Measurements from ENCODE around the gene PADI1. TPM values are rescaled to one million over a fixed set of nuclear protein-coding genes. Genes with fewer than 3 reads are reported as not detected.

Gene PADI1
- total and polyA plus RNA-seq, 2 donors (not counting 1 experiment from before 2014, with no cell fraction given) = not detected

- Mint-ChIP-seq H3K4me1 (no peaks in the 10 kb centered on the region), H3K27ac (no peak overlapping the region), H3K9me3 (ENCODE audit: insufficient read depth) (peaks cover 2% of the 10 kb centered on the region), H3K4me3 (no peak overlapping the region), H3K27me3 (peaks cover 5% of the 10 kb centered on the region)
- ChIA-PET POLR2A (no interaction called here), CTCF (no interaction called here)
- Histone ChIP-seq H3K4me2 (replicated peaks; ENCODE audit: low read depth, low read length, poor library complexity, severe bottlenecking) (no peak overlapping the region), H4K20me1 (ENCODE audit: control insufficient read depth, insufficient read depth, low read length, poor library complexity, severe bottlenecking) (no peaks in the 10 kb centered on the region), H3K27me3 (replicated peaks in 1 of 4; ENCODE audit: control extremely low read depth in 1 of 4, control insufficient read depth in 3 of 4, insufficient read depth in 4 of 4, low read length in 3 of 4) (no peaks in the 10 kb centered on the region), H3K4me3 (ENCODE audit: control extremely low read depth in 1 of 5, extremely low read depth in 1 of 5, insufficient read depth in 1 of 5, low read depth in 2 of 5, low read length in 4 of 5) (no peak overlapping the region), H3K9ac (ENCODE audit: low read length) (no peak overlapping the region), H2AFZ (ENCODE audit: insufficient read depth, low read depth, low read length, poor library complexity, severe bottlenecking) (no peak overlapping the region), H3K27ac (ENCODE audit: low read length in 2 of 2) (no peak overlapping the region), H3K9me3 (ENCODE audit: control extremely low read depth in 1 of 3, control insufficient read depth in 2 of 3, insufficient read depth in 1 of 3, low read length in 2 of 3) (no peaks in the 10 kb centered on the region), H3K4me1 (ENCODE audit: control insufficient read depth in 2 of 2, insufficient read depth in 2 of 2, low read length in 2 of 2) (no peaks in the 10 kb centered on the region), H3K36me3 (replicated peaks in 1 of 2; ENCODE audit: control extremely low read depth in 1 of 2, control insufficient read depth in 1 of 2, extremely low read depth in 1 of 2, insufficient read depth in 2 of 2, low read length in 1 of 2) (no peaks in the 10 kb centered on the region), H3K79me2 (ENCODE audit: control insufficient read depth, insufficient read depth, low read length) (no peaks in the 10 kb centered on the region)
- intact Hi-C loops (cut with micrococcal nuclease) = no loop called here
- no peak for TF ChIP-seq EZH2 (IDR thresholded peaks at IDR 0.05; ENCODE audit: borderline replicate concordance, insufficient read depth, low read depth, low read length, poor library complexity, severe bottlenecking)
- TF ChIP-seq CTCF (IDR thresholded peaks at IDR 0.05) = no peak
- ATAC-seq (ENCODE audit: low read depth) (no peak), DNase-seq (no peak)
- 73% methylated on average over 1 of the region's 1 CpG for WGBS (ENCODE audit: insufficient coverage)
These were observed 39.1 kb upstream of the PADI1 start for GRCh38 chr1:17165823-17166222.

GRCh38 chr1:17167041-17167785 is 37.7 kb upstream of the PADI1 start:
- Histone ChIP-seq H3K9ac (ENCODE audit: low read length) (no peak overlapping the region), H2AFZ (ENCODE audit: insufficient read depth, low read depth, low read length, poor library complexity, severe bottlenecking) (no peak overlapping the region), H3K4me1 (ENCODE audit: control insufficient read depth in 2 of 2, insufficient read depth in 2 of 2, low read length in 2 of 2) (no peaks in the 10 kb centered on the region), H3K4me3 (ENCODE audit: control extremely low read depth in 1 of 5, extremely low read depth in 1 of 5, insufficient read depth in 1 of 5, low read depth in 2 of 5, low read length in 4 of 5) (no peak overlapping the region), H3K36me3 (replicated peaks in 1 of 2; ENCODE audit: control extremely low read depth in 1 of 2, control insufficient read depth in 1 of 2, extremely low read depth in 1 of 2, insufficient read depth in 2 of 2, low read length in 1 of 2) (no peaks in the 10 kb centered on the region), H3K4me2 (replicated peaks; ENCODE audit: low read depth, low read length, poor library complexity, severe bottlenecking) (no peak overlapping the region), H3K79me2 (ENCODE audit: control insufficient read depth, insufficient read depth, low read length) (no peaks in the 10 kb centered on the region), H3K9me3 (ENCODE audit: control extremely low read depth in 1 of 3, control insufficient read depth in 2 of 3, insufficient read depth in 1 of 3, low read length in 2 of 3) (no peaks in the 10 kb centered on the region), H3K27me3 (replicated peaks in 1 of 4; ENCODE audit: control extremely low read depth in 1 of 4, control insufficient read depth in 3 of 4, insufficient read depth in 4 of 4, low read length in 3 of 4) (no peaks in the 10 kb centered on the region), H3K27ac (ENCODE audit: low read length in 2 of 2) (no peak overlapping the region), H4K20me1 (ENCODE audit: control insufficient read depth, insufficient read depth, low read length, poor library complexity, severe bottlenecking) (no peaks in the 10 kb centered on the region)
- WGBS (ENCODE audit: insufficient coverage) = 93% methylated on average over 1 of the region's 4 CpGs
- ATAC-seq (ENCODE audit: low read depth) (no peak), DNase-seq (no peak)
- no peaks in the 10 kb centered on the region for H3K9me3 Mint-ChIP-seq (ENCODE audit: insufficient read depth)
- peaks cover 5% of the 10 kb centered on the region for H3K27me3 Mint-ChIP-seq
- CTCF ChIA-PET = interaction anchor here (1.3 kb wide), 1 partner anchor 69 kb away, joined by 4 read pairs; no protein-coding TSS in a partner anchor
- H3K4me3 Mint-ChIP-seq = no peak overlapping the region
- no peaks in the 10 kb centered on the region for H3K4me1 Mint-ChIP-seq
- TF ChIP-seq CTCF (IDR thresholded peaks at IDR 0.05) (no peak), EZH2 (IDR thresholded peaks at IDR 0.05; ENCODE audit: borderline replicate concordance, insufficient read depth, low read depth, low read length, poor library complexity, severe bottlenecking) (no peak)
- POLR2A ChIA-PET = no interaction called here
- no peak overlapping the region for H3K27ac Mint-ChIP-seq
- intact Hi-C loops (cut with micrococcal nuclease) = no loop called here

Data from B cell (primary cell).